NCI-H1694 treated with DMSO at 0.1 percent for 48 hours (cell line): Measurements from ENCODE around the gene ADAM8.
"Not testable (repeated sequence)": the region's sequence is repeated elsewhere in the genome, so short reads cannot be mapped to it uniquely, and the experiment has no call there.

Experiments used
- DNase-seq: peaks from one replicate; lab custom pipeline; 2025; lab: John Stamatoyannopoulos, UW

ADAM8 gene

DNA sequence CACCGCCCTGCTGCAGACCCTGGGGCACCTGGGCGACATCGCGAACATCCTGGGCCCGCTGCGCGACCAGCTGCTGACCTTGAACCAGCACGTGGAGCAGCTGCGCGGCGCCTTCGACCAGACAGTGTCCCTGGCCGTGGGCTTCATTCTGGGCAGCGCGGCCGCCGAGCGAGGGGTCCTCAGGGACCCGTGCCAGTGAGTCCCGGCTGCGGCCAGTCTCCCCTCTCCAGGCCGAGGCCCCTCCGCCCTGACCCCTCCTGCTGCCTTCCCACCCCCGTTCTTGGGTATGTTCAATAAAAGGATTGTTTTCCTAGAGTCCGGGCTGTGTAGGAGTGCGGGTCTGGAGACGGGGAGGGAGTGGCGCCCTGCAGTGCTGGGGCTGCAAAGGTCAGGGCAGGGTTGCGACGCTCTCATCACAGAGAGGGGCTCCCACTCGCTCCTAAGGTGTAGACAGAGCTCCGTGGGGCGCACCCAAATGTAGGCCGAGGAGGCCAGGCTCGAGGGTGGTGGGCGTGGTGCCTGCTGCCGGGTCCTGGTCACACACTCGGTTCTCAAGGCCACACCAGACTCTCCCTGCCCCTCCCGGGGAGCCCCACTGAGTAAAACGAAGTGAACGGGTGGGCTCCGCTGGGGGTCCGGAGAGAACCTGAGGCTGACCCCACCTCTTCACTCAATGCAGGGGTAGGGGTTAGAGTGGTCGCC, 45.3 kb downstream of the ADAM8 start:
- DNase-seq = no peak

DNA sequence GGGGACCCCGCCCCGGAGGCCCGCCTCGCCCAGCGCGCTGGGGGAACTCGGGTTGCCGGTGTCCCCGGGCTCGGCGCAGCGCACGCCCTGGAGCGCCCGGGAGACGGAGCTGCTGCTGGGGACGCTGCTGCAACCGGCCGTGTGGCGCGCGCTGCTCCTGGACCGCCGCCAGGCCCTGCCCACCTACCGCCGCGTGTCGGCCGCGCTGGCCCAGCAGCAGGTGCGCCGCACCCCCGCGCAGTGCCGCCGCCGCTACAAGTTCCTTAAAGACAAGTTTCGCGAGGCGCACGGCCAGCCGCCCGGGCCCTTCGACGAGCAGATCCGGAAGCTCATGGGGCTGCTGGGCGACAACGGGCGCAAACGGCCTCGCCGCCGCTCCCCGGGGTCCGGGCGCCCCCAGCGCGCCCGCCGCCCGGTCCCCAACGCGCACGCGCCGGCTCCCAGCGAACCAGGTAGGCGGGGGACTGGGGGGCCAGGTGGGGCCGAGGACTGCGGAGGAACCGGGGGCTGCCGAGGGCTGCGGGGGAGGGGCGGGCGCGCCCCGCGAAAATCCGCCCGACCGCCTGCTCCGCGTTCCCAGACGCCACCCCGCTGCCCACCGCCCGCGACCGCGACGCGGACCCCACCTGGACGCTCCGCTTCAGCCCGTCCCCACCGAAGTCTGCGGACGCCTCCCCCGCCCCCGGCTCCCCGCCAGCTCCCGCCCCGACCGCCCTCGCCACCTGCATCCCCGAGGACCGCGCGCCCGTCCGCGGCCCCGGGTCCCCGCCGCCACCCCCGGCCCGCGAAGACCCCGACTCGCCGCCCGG, 46.1 kb downstream of the ADAM8 start:
- no peak for DNase-seq

DNA sequence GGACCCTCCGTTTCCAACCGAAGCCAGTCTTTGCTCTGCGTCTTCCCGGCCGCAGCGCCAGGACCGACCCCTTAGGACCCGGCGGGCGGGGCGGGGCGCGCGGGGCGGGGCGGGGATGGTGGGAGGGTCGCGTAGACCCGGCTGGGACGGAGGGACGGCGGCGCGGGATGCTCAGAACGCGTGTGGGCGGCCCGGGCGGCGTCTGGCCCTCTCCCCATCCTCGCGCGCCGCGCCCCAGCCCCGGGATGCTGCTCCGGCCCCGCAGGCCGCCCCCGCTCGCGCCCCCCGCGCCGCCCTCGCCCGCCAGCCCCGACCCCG, 46.7 kb downstream of the ADAM8 start, which contains the start of gene UTF1:
UTF1 (plus strand) TSS at position 174 of the 318 bp plus-strand sequence; CDS start at position 246, 72 bp downstream.
- DNase-seq = no peak

DNA sequence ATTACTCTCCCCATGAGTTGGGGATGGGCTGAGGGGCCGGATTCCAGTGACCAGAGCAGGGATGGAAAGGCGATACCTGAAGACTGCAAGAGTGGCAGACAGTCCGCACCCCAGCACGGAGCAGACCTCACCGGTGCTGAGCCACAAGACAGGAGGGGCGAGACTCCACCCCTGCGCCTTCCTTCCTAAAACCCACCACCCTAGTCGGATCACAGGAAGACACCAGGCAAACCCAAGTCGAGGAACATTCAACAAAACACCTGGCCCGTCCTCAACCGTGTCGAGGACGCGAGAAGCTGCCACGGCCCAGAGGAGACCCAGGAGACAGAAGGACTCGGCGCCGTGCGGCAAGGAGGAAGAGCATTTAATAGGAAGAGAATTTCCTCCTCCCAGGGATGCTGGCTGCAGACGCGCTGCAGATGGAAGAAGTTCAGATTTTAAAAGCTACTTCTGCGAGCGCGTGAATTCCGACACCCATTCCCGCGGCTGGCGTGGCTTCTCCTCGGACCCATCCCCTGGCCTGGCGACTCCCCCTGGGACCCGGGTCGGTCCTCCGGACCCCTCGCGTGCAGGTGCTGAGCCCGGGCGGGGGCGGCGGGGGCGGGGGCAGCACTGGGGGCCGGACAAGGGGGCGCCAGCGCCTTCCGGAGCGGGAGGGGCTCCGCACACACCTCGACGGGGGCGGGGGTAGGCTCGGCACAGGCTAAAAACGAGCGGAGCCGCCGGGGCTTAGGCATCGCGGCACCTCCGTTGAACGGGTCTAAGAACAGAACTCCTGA, 47.2 kb downstream of the ADAM8 start:
- no peak for DNase-seq

DNA sequence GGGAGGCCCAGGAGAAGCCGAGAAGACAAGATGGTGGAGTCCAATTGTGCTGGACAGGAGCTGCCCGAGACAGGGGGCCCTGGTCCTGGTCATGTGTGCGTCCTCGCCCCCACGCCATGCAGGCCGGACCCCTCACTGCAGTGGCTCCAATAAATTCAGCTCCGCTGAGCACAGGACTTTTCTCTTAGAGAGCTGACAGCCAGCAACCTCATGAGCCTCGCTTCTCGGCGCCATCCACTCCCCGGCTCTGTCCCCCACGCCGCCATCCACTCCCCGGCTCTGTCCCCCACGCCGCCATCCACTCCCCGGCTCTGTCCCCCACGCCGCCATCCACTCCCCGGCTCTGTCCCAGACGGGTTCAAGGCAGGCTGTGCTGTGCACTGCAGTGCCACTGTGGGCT, 49.4 kb downstream of the ADAM8 start:
- no peak for DNase-seq

DNA sequence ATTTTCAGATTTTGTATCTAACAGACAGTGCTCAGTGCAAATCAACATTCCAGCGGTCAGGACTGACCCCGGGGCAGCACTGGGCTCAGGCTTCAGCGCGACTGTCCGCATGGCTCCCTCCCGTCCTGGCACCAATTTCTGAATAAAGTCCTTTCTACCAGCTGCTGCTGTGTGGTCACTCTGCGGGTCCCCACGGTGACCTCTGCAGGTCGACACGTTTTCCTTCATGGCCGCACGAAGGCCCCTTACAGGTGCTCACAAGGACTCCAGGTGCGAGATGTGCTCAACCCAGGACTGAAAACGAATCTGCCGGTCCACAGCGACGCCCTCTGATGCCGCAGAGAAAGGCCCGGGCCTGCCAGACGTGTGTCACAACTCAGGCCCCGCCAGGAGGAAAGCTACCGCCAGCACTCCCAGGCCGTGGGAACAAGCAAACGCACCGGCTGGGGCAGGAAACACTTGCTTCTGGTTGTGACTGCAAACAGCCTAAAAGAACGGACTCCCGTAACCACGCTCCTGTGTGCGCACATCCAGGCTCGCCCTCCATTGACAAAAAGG, 50.3 kb downstream of the ADAM8 start:
- DNase-seq = no peak

DNA sequence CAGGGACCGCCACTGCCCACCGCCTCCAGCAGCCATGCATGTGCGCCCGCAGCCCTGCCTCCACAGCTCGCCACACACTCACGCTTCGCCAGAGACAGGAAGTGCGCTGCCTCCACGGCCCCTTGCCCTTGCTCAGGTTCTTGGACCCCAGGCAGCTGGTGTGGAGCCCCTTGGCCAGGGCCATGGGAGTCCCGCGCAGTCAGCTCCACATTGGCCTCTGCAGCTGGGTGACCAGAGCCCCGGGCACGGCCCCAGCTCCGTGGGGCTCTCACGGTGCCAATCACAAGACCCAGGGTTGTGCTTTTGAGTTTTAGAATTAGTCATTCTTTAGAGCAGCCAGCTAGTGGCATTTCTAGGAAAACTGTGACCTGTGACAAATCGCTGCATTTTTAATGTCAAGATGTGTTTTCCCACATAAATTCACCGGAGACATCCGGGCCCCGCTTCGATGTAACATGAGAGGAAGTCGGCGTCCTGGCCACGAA, 50.9 kb downstream of the ADAM8 start:
- no peak for DNase-seq

DNA sequence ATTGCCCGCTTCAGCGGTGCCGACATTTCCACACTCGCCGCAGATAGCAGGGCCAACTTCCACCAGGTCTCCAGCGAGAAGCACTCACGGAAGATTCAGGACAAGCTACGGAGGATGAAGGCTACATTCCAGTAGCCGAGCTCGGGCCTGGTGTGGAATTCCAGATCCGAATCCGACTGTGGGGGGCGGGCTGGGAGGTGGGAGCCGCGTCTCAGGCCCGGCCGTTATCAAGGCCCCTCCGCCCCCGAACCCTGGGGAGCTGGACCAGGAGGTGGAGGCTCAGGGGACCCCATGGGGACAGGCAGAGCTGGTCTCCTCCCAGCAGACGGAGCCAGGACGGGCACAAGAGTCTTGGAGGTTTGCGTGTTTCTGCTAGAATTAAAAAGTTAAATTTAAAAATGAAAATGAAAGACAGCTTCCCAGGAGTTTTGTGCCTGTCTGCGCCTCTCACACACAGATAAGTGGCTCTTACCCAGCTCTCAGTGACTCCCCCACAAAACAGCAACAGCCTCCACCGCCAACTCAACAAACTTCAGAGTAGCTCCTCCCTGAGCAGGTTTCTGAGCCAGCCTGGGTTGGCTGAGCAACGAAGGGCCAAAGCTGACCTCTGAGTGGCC, 51.8 kb downstream of the ADAM8 start:
- DNase-seq = no peak

DNA sequence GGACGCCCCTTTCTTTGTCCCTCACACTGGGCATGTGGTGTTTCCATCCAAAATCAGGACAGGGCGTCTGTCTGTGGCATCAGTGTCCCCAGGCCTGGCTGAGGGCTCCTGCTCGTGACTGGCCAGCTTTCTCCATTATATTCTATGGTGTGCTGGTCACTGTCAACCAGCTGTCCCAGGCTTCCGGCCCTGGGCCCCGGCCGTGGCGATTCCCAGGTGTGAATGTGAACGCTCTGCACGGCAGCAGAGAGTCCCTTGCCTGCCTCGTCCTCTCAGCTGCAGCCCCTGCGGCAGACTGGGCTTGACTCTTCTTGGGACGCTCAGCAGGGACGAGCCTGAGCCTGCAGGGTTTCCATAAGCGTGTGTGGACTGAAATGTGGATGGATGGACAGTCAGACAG, 52.6 kb downstream of the ADAM8 start:
- DNase-seq = no peak

DNA sequence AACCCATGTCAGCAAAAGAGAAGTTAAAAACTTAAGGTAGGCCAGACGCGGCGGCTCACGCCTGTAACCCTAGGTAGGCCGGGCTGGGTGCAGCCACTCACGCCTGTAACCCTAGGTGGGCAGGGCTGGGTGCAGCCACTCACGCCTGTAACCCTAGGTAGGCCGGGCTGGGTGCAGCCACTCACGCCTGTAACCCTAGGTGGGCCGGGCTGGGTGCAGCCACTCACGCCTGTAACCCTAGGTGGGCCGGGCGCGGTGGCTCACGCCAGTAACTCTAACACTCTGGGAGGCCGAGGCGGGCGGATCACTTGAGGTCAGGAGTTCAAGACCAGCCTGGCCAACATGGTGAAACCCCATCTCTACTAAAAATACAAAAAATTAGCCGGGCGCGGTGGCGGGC, 54.9 kb downstream of the ADAM8 start:
- DNase-seq = not testable (repeated sequence)

DNA sequence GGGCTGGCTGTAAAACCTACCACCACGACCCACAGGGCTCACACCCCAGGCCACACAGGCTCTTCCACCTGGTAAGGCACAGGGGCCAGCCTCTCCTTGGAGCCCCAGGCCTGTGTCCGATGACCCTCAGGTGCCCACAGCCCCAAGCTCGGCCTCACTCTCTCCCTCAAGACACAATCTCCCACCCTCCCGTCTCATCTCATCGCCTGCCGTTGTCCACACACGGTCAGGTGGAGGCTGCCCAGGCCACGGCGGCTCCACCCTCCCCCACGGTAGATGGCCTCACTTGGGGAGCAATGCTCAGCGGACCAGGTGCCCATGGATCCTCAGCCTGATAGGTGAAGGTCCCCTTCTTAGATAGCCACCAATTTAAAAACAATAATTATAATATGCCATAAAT, 55.3 kb downstream of the ADAM8 start:
- no peak for DNase-seq

DNA sequence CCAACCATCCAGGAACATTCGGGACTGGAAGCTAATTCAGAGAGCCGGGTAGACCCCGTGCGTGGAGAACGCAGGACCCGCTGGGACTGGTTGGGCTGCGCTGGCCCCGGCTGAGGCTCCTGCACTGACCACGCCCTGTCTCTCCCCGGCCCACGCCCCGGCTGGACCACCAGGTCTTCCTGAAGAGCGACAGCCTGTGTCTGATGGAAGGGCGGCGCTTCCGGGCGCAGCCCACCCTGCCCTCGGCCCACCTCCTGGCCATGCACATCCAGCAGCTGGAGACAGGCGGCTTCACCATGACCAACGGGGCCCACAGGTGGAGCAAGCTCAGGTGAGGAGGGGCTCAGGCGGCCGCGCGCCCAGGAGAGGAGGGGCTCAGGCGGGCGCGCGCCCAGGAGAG, 56.9 kb downstream of the ADAM8 start:
- no peak for DNase-seq

DNA sequence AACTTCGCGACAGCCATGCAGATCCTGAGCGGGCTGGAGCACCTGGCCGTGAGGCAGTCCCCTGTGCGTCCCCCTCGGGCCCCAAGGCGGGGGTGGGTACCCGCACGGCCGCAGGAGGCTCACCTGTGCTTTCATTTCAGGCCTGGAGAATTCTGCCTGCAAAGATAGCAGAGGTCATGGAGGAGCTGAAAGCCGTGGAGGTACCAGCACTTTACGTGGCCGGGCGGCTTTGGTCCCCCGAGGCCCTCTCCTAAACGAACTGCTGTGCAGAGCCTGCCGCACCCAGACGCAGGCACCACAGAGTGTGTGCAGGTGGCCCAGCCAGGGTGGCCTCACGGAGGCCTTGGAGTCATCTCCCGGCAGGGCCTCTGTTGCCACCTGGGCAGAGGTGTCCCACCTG, 57.8 kb downstream of the ADAM8 start:
- no peak for DNase-seq

DNA sequence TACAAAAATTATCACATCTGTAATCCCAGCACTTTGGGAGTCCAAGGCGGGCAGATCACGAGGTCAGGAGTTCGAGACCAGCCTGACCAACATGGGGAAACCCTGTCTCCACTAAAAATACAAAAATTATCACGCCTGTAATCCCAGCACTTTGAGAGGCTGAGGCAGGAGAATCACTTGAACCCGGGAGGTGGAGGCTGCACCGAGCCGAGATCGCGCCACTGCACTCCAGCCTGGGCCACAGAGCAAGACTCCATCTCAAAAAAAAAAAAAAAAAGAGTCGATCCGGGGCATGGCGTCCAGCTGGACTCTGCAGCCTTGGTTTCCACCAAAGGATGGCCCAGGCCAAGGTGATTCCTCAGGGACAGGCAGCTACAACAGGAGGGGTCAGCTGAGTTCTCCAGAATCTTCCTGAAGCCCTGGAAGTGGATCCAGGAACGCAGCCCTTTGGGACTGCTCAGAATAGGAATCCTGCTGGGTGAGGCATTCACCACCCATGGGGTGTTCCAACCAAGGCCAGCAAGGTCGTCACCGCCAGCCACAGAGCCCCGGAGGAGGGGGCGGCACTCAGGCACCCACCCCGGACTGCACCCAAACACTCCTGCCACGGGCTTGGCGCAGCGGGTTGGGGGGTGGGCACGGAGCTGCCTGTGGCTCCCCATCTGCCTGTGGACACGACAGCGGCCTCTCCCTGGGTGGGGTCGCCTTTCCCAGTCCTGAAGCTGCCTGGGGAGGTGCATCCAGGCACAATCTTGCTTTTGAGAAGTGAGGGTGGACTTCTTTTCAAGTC, 58.7 kb downstream of the ADAM8 start:
- no peak for DNase-seq

DNA sequence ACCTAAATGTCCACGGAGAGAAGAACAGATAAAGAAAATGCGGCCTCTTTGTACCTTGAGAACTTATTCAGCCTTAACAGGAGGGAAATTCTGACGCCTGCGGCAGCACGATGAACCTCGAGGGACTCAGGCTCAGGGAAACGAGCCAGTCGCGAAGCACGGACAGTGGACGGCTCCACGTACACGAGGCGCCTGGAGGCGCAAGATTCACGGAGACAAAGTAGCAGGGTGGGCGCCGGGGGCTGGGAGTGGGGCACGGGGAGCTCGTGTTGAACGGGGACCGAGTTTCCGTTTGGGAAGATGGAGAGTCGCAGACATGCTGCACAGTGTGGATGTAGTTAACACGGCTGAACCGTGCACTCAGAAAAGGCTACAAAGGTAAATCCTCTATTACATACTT, 59.9 kb downstream of the ADAM8 start:
- no peak for DNase-seq

DNA sequence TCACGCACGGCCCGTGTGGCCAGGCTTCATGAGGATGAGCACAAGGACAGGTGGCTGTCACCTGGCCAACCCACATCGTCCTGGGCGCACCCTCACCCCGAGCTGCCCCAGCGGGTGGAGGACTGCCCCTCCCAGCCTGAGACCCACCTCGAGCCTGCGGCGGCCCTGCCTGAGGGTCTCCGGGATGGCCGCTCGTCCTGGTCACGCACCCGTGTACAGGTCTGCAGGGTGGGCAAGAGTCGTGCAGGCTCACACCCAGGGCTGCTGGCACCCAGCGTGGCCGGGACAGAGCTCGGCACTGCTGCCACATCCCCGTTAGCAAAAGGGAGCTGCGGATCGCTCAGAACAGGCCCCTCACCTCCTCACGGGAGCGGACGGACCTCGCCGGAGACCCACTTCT, 61.1 kb downstream of the ADAM8 start:
- DNase-seq = no peak

DNA sequence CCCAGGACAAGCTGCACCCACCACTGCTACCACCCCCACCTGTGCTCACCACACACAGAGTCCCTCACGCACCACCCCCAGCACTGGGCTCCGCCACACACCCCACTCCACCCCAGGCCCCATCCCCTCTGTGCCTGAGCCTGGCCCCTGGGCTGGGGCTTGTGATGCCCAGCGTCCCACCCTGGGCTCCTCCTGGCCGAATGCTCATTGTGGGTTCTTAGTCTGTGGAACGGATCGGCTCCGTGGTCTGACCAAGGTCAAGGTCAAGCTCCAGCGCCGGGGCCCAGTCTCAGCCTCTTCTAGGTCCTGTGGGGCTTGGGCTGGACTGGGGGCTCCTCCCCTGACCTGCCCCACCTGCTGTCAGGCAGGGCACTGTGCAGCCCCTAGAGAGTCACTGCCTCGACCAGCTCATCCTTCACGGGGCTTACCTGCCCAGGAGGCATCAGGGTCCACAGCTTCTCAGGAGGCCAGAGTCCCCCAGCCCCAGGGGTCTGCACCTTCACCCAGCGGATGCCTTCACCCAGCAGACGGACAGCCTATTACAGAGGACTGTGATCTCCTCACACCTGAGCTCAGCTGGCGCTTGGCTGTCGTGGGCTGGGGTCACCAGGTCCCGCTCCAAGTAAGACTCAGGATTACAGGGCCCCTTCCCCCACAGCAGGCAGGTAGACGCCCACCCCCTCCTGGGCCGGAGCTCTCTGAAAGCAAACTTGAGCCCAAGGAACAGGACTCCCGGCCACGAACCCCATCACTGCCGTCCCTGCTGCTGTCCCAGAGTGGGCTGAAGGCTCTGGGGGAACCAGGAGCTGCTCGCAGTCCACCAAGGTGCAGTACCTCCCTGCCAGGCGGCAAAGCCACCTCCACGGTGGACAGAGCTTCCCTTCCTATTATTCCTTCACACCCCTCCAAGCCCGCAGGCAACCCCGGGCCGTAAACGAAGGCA, 61.9 kb downstream of the ADAM8 start:
- no peak for DNase-seq

DNA sequence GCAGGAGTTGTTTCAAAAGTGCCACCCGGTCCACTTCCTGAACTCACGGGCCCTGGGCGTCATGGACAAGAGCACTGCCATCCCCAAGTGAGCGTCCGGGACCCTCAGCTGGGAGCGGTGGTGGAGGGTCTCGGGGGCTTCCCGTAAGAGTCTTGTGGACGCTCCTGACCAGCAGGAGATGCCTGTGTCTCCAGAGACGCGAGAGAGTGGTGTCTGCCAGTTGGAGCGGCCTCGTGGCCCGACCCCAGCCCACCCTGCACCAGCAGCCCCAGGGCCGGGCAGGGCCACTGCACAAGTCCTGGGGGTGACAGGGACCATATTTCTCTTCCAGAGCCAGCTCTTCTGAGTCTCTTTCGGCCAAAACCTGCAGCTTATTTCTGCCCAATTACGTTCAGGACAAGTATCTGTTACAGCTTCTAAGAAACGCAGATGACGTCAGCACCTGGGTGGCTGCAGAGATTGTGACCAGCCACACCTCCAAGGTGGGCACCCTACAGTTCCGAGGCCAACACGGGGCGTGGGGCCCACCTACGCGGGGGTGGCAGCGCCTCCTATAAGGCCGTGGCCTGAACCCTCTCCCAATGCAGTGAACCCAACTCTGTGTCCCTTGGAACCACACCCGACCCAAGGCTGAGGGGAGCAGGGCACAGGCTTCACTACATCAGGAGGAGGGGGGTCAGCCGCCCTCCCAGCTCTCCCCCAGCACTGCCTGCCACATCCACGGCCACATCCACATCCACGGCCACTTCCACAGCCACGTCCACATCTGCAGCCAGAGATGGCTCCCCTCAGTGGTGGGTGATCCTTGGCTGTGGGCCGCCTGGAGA, 62.8 kb downstream of the ADAM8 start:
- no peak for DNase-seq

DNA sequence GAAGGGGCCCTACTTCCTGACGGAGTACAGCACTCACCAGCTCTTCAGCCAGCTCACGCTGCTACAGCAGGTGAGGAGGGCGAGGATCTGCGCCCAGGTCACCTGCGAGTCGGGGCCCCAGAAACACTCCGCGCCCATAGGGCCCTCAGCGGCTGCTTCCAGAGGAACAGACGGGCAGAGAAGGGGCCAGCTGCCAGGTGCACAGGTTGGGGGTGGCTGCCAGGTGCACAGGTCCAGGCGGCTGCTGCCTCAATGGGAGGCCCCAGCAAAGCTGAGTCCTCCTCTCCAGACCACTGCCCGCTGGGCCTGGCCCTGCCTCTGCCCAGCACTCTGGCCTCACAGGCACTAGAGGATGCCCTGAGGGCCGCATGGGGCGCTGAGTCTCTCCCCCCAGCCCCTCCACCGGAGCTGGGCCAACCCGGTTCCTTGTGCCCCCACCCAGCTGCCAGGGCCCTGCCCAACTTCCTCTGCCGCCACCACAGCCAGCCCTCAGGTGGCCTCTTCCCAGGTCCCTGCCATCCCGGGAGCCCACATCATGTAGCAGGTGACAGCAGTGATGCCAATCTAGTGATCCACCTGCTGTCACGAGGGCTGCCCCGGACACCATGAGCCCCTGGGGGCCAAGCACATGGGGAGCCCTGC, 63.7 kb downstream of the ADAM8 start:
- DNase-seq = no peak
